SH-SY5Y (cell line): ENCODE data around the gene LRCH4.

Source experiments
- GATA2 ChIP-seq: IDR thresholded peaks from 2 replicates; pipeline ENCODE4 v1.6.1; 2011; ENCODE audit warnings: mild to moderate bottlenecking, low read depth, low read length
- GATA3 ChIP-seq: IDR thresholded peaks from 2 replicates; pipeline ENCODE4 v1.6.1; 2011; ENCODE audit warnings: low read depth, mild to moderate bottlenecking, low read length, moderate library complexity

DNA sequence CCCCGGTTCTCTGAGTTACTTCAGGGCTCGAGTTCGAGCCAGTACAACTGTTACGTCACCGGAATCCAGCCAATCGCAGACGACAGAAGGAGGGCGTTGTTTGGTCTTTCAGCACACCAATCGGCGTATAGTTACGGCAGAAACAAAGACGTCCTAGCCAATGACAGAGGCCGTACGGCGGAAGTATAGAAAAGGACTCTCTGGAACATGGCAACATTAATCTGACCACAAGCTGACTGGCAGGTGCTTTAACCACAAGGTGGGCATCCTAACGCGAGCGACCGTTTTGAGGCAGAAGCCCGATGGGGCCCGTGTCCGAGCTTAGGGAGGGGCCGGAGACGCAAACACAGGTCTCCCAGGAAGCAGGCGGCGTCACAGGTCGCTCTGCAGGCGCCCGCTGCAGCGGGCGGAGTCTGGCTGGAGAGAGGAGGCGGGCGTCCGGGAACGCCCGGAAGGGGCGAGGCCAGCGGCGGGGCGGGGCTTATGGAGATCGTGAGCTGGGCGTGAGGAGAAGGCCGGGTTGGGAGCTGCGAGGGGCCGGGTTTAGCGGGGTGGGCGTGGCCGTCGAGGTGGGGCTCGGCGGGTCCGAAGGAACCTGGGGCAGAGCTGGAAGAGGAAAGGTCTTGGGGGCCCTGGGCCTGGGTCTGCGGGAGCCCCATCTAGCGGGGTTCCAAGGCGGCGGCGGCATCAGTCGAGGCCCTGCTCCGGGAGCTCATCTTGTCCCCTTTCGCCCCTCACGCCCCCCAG lies 26.2 kb upstream of the LRCH4 start, which contains the start of gene MOSPD3:
- no peak; the same call in 1 of the 2 replicates for TF ChIP-seq GATA2
- no peak for TF ChIP-seq GATA3
